GM18867 (cell line): ENCODE data around the gene UBE2A.
A peak's percentile ranks its signal among the peaks of the same experiment; 100 is the strongest.

Source experiments
- ATAC-seq: cut with Tn5 transposase; IDR thresholded peaks from one replicate; pipeline ENCODE4 v1.9.1; 2021; ENCODE audit warnings: mild to moderate bottlenecking, moderate library complexity; ENCODE audit not compliant: unreplicated experiment

The UBE2A gene

GRCh38 chrX:119574394-119575266 lies at the start of gene UBE2A:
UBE2A (plus strand) TSS chrX:119574563; CDS start chrX:119574712, 149 bp downstream.
- ATAC-seq, result peak; percentile 79

DNA sequence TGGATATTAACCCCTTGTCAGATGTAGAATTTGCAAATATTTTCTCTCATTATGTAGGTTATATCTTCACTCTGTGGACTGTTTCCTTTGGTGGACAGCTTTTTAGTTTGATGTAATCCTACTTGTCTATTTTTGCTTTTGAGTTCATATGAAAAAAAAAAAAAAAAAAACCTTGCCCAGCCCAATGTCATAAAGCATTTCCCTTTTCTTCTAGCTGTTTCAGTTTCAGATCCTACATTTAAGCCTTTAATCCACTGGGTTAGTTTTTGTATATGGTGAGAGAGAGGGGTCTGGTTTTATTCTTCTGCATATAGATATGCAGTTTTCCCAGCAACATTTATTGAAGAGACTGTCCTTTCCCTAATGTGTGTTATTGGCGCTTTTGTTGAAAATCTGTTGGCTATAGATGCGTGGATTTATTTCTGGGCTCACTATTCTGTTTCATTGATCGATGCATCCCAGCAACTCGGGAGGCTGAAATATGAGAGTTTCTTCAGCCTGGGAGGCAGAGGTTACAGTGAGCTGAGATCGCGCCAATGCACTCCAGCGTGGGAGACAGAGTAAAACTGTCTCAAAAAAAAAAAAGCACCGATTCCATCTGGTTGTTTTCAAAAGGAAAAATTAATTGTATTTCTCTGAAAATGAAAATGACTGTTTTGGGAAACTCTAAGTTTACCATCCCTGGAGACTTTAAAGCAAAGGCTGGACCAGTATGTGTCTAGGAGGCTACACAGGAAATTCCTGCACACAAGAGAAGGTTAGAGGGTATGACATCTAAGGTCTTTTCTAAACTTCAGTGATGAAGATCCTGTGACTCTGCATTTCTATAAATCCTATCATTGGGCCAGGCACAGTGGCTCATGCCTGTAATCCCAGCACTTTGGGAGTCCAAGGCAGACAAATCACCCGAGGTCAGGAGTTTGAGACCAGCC lies 44.8 kb upstream of the UBE2A start:
- ATAC-seq, result no peak

- no peak for ATAC-seq
These were observed 36.9 kb upstream of the UBE2A start for GRCh38 chrX:119537487-119537886.

DNA sequence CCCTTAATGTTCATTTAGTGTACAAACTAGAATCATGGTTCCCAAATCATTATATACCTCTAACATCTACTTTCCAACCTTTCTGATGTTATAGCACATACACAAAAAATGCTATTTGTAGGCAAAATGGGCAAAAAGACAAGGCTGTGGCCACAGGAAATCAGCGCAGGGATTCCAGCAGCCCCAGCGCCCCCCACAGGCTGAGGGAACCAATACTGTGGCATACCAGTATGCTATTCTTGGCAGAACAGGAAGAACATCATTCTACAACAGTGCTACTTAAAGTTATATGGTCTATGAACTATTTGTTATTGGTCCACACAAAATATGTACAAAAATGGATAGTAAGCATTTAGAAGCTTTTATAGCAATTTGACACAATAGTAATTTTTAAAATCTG lies 34.5 kb upstream of the UBE2A start:
- no peak for ATAC-seq

DNA sequence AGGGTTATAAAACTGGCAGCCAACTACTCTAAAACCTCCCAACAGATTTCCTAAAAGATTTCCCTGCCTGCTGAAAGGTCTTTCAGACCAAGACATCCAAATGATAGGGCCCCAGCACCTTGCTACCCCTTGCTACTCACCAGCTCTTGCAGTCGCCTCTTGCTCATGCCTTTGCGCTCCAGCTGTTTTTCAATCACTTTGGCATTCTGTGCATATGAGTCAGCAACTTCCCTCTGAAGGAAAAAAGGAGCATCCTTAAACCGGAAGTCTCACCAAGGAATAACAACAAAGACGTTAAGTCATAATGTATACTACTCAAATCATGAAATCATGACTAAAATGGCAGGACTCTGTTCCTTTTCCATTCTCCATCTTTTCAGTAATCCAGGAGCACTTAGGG lies 33.2 kb upstream of the UBE2A start:
- ATAC-seq, result no peak

DNA sequence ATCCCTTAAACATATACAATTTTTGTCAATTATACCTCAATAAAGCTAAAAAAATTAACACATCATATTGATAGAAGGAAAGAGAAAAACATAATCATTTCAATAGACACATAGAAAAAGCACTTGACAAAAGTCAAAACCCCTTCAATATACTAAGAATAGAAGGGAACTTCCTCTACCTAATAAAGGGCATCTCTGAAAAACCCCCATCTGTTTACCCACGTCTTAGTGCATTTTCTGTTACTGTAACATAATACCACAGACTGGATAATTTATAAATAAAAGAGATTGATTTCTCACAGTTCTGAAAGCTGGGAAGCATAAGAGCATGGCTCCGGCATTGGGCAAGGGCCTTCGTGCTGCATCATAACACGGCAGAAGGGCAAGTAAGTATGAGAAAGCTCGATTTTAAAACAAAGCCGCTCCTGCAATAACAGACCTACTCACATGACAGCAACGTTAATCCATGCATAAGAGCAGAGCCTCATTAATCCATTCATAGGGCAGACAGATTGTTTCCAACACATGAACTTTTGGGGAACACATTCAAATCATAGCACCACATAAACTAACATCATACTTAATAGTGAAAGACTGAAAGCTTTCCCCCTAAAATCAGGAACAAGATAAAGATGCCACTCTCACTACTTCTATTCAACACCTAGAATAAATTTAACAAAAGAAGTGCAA lies 24.9 kb upstream of the UBE2A start:
- ATAC-seq, result no peak

DNA sequence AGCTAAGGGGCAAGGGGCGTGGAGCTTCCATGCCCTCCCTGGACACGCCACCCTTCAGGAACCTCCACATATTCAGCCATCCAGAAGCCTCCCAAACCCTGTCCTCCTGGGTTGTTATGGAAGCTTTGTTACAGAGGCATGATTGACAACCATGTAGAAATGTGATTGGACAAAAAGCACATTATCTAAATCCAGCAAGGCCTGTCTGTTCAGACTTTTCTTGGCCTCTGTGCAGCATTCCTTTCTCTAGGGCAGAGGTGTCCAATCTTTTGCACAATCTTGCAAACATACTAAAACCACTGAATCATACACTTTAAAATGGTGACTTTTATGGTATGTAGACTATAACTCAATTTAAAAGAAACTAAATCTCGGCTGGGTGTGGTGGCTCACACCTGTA lies 21.9 kb upstream of the UBE2A start:
- no peak for ATAC-seq

GRCh38 chrX:119565107-119565663 lies 9.2 kb upstream of the UBE2A start, which contains the start of gene STEEP1:
STEEP1 (minus strand) TSS chrX:119565409; CDS start chrX:119565355, 54 bp downstream.
- ATAC-seq, result peak; percentile 90

GRCh38 chrX:119570351-119570835 lies 4.0 kb upstream of the UBE2A start:
- ATAC-seq, result no peak

DNA sequence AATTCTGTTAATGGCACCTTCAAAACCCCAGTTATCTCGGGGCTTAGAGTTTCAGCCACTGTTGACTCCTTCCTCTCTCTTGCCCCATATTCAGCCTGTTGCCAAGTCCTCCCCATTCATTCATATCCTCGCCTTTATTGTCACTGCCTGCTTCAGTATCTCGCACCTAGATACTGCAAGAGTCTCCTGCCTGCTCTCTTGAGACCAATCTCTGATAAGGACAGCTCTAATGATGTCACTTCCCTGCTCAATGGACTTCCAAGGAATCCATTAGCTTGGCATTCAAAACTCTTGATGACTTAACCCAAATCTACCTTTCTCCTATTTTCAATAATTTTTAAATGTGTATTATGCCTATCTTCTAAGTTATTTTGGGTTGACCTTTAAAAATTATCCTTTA lies 1.1 kb upstream of the UBE2A start:
- ATAC-seq, result no peak

GRCh38 chrX:119573840-119574393 lies 446 bp upstream of the UBE2A start:
- peak; percentile 7 for ATAC-seq

GRCh38 chrX:119579414-119579813 lies 5.1 kb downstream of the UBE2A start:
- no peak for ATAC-seq

- no peak for ATAC-seq
These were observed 9.2 kb downstream of the UBE2A start for GRCh38 chrX:119583431-119584059.

DNA sequence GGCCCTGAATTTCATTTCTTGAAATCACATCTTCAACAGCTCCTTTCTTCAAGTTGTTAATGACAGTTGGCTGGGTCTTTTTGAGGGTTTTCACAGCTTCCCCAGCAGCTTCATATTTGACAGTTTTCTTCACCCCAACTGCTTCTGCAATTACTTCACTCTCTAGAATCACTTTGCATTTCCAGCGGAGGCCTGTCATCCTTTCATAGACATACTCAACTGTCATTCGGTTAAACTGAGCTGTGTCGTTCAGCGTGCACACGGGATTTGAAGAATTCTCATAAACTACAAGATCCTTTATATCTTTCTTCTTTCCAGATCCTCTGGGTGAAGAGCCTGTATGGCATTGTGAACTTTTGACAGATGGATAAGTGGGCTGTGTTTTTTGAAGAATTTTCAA lies 15.4 kb downstream of the UBE2A start:
- no peak for ATAC-seq

DNA sequence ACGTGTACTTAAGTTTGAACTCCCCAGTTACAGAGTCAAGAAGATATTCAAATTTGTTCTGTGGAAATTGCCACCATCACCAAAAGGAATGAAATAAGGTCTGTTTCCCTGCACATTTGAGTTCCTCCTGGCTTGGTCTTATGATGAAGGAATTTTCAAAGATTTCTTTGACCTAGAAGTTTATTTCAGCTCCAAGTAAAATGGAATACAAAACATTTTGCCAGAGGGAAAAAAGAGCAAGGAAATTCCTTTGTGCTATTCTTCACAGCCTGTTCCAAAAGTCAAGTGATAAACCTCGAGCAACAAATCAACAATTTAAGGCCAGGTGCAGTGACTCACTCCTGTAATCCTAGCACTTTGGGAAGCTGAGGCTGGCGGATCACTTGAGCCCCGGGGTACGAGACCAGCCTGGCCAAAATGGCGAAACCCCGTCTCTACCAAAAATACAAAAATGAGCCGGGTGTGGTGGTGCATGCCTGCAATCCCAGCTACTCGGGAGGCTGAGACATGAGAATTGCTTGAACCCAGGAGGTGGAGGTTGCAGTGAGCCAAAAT lies 28.4 kb downstream of the UBE2A start:
- ATAC-seq, result no peak

DNA sequence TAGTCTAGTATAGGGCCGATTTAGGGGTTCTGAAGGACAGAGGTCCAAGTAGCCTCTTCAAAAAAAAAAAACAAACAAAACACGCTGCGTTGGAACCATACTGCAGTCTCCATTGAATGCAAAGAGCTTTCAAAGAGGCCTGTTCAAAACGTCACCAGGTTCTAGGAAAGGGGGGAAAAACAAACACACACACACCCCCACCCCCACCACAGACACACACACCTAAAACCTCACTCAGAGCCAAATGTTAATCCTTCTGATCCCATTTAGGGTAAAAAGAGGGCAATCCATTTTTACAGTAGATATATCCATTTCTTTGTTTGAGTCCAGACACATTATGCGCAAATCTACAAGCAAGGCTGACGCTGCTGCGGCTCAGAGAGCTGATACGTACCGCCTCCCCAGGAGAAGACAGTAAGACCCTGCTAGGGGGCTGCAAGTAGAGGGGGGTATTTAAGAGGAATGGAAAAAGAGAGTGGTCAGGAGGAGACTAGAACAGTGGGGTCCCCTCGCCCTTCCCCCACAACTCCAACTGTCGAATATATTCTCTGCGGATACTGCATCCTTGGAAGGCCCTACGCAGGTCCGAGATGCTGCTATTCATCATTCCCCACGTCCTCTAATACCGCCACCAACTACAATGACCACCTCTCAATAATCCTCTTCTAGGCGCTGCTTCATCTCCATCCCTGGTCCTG lies 30.6 kb downstream of the UBE2A start:
- ATAC-seq, result no peak

GRCh38 chrX:119605464-119606279 lies 31.3 kb downstream of the UBE2A start:
- peak; percentile 35 for ATAC-seq
